Raji (cell line): ENCODE results near the gene ANXA5.

Experiments used
- POLR2A ChIP-seq: IDR thresholded peaks from 2 replicates; pipeline ENCODE4 v1.6.1; 2011; ENCODE audit warnings: low read depth, low read length, control low read depth; ENCODE audit not compliant: insufficient read depth

Gene ANXA5

DNA sequence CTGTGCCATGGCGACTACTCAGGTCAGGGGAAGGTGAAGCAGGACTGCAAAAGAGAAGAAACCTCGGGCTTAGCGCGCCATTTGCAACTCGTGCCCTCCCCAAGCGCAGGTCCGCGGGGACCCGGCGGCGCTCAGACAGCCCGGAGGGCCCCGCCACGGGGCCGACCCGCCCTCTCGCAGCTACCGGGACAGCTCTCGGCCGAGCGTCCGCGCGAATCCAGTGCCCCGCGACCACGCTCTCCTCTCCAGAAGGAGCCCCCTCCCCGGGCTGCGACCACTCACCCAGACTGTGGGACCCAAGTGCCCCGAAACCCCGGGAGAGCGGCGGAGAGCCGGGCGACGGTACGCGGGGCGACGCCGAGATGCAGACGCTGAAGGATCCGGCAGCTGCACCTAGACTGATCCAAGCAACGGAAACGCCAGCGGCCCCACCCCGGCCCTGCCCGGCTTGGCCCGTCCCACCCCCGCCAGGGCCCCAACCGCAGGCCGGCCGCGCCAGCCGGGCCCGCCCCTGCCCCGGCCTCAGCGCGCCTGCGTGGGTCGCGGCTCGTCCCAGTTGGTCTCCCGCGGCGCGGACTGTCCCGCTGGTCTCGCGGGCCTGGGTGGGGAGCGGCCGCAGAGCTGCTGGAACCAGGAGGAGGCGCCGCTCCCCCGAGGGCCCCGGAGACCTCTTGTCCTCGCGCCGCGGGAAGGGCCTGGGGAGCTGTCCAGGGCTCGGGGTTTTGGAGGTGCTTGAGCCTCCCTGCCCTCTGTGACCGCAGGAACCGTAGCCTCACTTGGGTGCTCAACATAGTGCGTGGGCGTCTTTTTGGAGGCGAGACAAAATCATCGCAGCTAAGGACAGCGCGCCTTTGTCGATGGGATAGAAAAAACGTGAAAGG is at the start of gene ANXA5:
Gene ANXA5 (minus strand): TSS at position 400 of the 881 bp plus-strand sequence. CDS start 391 bp downstream, at position 9.
- TF ChIP-seq POLR2A: peak; percentile 69

DNA sequence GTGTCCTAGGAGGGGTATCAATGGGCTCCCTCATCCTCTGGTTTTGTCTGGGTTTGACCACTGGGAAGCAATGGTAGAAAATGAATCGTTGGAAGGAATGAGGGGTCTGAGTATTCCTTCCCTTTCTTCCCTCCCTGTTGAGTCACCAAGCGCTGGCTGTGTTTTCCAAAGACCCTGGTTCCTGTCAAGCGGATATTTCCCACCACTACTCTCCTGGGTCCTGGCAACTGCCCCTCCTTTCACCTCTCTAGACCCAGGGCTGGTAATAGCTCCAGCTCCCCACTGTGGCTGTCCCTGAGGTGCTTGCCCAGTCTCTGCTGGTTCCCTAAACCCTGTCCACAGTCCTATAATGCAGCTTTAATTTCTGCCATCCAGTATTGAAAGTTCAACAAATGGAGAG is 46.0 kb upstream of the ANXA5 start:
- no peak for TF ChIP-seq POLR2A

DNA sequence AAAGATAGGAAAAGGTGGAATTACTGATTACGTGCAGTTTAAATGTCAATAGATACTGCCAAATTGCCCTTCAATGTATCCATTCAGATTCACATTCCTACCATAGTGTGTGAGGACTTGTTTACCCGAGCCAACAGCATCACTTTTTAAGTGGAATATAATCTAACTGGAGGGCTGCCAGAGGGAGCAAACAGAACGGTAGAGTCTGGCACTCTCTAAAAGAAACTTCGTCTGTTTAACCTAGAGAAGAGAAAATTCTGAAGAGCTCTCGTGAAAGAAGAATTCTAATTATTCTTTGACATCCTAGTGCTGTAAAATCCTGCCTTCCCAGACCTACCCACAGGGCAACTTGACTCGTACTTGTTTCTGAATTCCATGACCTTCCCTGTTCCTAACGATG is 45.0 kb upstream of the ANXA5 start:
- TF ChIP-seq POLR2A: no peak

DNA sequence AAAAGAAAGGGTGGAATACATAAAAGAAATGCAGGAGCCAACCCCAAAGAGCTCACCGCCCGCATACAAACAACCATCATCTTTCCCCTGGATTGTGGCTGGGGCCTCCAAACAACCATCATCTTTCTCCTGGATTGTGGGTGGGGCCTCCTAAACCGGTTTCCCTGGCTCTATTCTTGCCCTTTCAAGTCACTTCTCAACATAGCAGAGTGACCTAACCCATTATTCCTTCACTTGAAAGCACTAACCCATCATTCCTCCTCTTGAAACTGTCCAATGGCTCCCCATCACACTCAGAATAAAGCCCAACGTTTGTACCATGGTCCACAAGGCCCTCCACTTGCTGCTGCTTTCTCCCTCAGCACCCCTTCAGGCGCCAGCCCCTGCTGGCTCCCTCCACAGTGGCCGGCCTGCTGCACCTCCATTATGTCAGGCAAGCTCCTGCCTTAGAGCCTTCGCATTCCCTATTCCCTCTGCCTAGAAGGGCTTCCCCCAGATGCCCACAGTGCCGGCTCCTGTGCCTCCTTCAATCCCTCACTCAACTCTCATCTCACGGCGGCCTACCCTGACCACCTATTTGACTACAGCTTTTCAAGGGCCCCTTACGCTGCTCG is 44.1 kb upstream of the ANXA5 start:
- TF ChIP-seq POLR2A: no peak

DNA sequence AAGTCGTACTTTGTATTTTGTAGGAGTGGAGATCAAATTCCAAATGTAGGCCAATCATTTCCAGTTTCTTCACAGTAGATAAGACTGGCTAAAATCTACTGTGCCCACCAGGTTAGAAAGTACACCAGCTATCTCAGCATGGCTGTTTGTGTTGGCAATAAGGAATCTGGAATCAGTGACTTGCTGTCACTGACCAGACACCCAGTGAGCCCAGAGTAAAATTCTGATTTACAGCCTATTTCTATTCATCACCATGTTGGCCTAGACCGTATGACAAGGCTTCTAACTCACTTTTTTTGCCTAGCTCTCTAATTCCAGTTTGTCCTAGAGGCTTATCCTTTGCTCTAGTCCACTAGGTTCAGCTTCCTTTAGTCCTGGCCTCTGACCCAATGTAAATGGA is 42.8 kb upstream of the ANXA5 start:
- TF ChIP-seq POLR2A: no peak

DNA sequence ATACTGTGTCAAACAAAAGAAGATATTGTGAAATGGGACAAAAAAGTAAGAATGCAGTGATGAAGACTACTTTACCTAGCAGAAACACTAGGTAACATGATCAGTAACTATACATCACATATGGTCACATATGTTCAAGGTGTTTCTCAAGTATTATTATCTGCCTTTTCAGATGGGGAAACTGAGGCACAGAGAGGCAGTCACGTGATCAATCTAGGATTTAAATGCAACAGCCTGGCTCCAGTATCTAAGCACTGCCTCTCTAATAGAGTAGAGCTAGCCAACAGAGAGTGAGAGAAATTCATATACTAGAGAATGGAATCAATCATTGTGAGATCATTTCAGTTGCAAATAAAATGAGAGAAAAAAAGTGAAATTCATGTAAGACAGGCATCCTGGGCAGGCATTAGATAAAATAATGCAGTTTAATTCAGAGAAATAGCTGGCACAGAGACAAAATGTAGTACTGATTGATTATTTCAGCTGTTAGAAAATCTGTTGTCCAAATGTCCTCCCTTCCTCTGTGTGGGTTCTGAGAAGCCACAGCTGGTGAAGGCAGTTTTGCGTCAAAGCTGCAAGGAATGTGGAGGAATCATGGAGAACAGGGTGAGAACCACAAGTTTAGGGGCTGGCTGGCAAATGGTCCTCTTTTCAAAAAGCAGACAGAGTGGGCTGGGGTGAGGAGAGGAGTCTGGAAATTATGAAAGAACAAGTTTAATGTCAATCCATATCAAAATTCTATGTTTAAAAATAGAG is 42.2 kb upstream of the ANXA5 start:
- no peak for TF ChIP-seq POLR2A

DNA sequence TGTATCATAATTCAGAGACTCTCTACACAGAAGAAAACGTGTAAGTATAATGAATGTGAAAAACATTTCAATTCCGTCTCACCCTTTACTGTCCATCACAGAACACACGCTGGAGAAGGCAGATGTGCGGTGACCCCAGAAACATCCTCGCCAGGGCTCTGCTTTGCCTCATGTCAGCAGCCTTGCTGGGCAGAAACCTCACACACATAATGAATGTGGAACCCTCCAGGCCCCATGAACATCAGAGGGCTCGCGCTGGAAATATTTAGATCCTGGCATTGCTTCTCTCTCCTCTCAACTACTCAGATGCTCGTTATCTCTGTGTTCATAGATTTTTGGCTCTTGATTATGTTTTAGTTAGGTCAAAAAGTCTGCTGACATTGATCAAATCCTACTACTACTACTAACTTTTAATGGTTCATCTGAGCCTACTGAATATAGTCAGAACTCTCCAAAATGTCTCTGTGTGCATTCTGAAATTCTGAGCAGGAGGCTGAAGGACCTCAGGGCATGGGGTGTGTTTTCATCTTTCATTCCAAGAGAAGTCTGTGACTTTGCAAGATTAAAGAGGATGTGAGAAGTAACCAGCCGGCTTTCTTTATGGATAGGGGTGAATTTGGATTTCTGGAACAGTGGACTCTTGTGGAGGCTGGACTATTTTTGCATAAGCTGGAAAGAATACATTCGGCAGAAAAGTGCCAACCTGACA is 41.2 kb upstream of the ANXA5 start:
- TF ChIP-seq POLR2A: no peak

DNA sequence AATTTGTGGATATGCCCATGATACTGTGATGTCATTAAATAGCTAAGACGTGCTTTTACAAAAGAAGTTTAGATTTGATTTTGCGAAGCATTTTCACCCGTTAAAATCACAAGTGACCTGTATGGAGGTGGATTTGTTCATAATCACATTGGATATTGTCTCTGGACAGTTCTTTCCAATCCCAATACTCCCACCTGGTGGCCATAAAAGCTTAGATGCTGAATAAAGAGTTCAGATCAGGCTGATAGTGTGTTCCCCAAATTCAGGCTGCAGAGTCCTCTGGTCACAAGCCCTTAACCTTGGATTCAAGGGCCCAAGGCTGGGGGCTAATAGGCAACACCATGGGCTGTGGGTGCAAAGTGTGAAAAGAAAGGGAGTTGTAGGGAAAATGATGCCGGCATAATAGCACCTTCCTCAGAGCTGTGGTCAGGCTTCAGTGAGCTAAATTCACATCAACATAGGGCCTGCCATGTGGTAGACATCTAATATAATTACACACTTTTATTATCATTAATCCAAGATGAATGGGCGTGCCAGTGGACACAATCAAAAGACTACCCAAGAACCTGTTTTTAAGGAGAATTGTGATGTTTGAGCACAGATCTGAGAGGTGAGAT is 40.1 kb upstream of the ANXA5 start:
- TF ChIP-seq POLR2A: no peak

DNA sequence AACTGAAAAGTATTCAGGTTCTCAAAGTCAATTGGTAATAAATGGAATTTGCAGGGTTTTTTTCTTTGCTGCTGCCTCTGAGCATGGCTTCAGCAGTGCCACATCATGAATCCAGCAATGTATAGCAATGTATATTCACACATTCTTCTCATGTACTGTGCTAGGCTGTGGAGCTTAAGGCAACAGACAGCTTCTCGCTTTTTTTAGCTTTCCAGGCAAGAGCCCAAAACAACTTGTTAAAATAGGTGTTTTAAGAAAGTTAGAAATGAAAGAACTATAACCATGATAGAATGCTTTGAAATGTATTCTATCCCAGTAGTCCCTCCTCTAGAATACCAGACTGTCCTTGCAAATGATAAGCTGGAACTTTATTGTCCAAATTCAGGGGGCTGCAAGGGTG is 37.8 kb upstream of the ANXA5 start:
- no peak for TF ChIP-seq POLR2A

DNA sequence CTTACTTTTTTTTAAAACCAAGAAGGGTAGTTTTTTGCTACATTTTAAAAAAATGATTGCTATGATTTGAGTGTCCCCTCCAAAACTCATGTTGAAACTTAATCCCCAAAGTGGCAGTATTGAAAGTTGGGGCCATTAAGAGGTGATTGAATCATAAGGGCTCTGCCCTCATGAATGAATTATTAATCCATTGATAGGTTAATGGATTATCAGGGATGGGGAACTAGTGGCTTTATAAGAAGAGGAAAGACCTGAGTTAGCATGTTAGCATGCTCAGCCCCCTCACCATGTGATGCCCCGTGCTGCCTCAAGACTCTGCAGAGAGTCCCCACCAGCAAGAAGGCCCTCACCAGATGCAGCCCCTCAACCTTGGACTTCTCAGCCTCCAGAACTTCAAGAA is 37.2 kb upstream of the ANXA5 start:
- TF ChIP-seq POLR2A: no peak

DNA sequence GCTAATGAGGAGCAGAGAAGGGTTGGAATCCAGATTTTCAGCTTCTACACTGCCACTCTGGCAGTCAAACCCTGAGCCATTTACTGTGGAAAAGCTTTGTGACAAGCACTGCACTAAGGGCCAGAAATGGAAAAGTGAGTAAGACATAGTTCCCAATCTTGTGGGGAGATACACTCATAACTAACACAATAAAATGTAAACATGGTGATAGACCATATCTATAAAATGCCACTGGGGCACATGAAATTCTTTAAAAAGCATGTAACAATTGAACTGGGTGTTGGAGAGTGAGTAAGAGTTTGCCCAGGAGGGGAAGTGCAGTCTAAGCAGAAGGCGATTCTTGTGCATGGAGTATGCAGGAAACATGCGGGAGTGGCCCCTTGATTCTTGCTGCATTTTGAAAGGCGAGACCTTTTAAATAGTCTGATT is 32.0 kb upstream of the ANXA5 start:
- no peak for TF ChIP-seq POLR2A

DNA sequence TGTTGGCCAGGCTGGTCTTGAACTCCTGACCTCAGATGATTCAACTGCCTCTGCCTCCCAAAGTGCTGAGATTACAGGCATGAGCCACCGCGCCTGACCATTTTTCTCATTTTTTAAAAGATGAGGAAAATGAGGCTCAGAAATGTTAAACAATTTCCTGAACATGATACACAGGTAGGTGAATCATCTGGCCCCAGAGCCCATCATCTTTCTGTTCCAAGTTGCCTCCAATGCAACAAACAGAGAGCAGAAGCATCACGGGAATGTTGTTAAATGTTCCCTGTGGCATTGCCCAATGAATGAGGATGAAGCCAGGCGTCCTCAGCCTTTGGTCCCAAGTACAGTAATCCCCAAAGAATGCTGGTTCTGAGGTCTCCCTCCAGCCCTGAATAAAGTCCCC is 31.3 kb upstream of the ANXA5 start:
- no peak for TF ChIP-seq POLR2A

DNA sequence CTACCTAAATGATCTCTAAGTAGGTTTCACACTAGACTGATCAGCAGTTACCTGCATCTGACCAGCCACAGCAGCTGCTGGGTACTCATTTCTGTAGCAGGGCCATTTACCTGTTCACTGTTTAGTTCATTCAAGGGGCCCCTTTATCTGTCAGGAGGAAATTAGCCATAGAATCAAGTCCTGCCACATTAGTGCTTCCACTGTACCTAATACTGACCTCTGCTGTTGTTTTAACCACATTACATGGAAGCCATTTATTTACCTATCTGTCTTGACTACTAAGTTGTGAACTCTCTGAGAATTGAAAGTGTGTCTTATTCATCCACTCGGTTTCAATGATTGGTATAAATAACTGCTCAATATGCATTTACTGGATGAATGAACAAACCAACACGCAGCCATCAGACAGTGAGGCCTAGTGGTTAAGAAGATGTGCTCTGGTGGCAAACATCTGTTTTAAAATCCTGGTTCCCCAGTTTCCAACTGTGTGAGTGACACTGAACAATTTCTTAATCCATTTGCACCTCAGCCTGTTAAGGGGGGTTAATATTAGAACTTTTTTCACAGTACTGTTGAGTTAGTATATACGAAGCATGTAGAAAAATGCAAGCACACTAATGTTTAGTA is 30.0 kb upstream of the ANXA5 start:
- TF ChIP-seq POLR2A: no peak

DNA sequence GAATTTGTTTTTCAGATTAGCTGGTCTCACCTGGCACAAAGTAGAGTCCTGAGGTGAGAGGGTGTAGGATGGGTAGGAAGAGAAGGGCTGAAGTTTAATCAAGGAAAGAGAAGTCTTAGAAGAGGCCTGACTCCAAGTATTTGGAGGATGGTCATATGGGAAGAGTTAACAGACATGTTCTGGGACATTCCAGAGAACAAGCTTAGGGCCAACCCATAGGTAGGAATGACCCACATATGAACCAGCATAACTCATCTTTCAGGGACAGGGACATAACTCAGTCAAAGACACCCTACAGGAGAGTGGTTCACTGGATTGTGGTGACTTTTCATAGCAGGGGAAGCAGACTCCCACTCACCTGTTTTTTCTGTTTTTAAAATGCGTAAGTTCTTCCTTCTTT is 27.9 kb upstream of the ANXA5 start:
- no peak for TF ChIP-seq POLR2A
